ENCODE measurements around the gene PRKN. TPM values are rescaled to one million over a fixed set of nuclear protein-coding genes. Genes with fewer than 3 reads are reported as not detected.

Gene PRKN
- total RNA-seq, 1 experiment from 2014 or later, result 0.34 TPM

GRCh38 chr6:161407581-161407980 is 1320.0 kb downstream of the PRKN start:
- Histone ChIP-seq H3K9me3 (no peaks in the 10 kb centered on the region), H3K4me1 (peaks cover 8% of the 10 kb centered on the region; the same call in 1 of the 2 replicates), H3K4me3 (ENCODE audit: low read depth, low read length) (no peak overlapping the region), H3K27me3 (replicated peaks; ENCODE audit: control insufficient read depth, insufficient read depth, low read length) (no peaks in the 10 kb centered on the region), H3K36me3 (ENCODE audit: control insufficient read depth, insufficient read depth, low read length) (no peaks in the 10 kb centered on the region)
- TF ChIP-seq, protein P1, sequence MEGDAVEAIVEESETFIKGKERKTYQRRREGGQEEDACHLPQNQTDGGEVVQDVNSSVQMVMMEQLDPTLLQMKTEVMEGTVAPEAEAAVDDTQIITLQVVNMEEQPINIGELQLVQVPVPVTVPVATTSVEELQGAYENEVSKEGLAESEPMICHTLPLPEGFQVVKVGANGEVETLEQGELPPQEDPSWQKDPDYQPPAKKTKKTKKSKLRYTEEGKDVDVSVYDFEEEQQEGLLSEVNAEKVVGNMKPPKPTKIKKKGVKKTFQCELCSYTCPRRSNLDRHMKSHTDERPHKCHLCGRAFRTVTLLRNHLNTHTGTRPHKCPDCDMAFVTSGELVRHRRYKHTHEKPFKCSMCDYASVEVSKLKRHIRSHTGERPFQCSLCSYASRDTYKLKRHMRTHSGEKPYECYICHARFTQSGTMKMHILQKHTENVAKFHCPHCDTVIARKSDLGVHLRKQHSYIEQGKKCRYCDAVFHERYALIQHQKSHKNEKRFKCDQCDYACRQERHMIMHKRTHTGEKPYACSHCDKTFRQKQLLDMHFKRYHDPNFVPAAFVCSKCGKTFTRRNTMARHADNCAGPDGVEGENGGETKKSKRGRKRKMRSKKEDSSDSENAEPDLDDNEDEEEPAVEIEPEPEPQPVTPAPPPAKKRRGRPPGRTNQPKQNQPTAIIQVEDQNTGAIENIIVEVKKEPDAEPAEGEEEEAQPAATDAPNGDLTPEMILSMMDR (IDR thresholded peaks at IDR 0.05; ENCODE audit: insufficient read depth in 1 of 2, low read depth in 1 of 2, low read length in 1 of 2, severe bottlenecking in 1 of 2, unreplicated experiment in 1 of 2), result no peak
- H3K4me1 Mint-ChIP-seq (ENCODE audit: low read depth, unreplicated experiment), result peaks cover 6% of the 10 kb centered on the region
- intact Hi-C loops (cut with micrococcal nuclease; ENCODE audit: unreplicated experiment), result no loop called here
- no peaks in the 10 kb centered on the region for H3K9me3 Mint-ChIP-seq (ENCODE audit: unreplicated experiment)
- ChIA-PET POLR2A (no interaction called here), CTCF (interaction anchor here (1.2 kb wide), 1 partner anchor 11 kb away, joined by 4 read pairs; no protein-coding TSS in a partner anchor)
- H3K27me3 Mint-ChIP-seq (ENCODE audit: insufficient read depth, unreplicated experiment), result no peaks in the 10 kb centered on the region
- no peaks in the 10 kb centered on the region for H3K36me3 Mint-ChIP-seq (ENCODE audit: insufficient read depth, unreplicated experiment)
- BruUV-seq (replicated peaks), result no TSS peak
- peak in 1 of 2 experiments; percentile 8 for DNase-seq
- no peak overlapping the region for H3K4me3 Mint-ChIP-seq (ENCODE audit: unreplicated experiment)
- H3K27ac Mint-ChIP-seq (ENCODE audit: unreplicated experiment), result no peak overlapping the region

DNA sequence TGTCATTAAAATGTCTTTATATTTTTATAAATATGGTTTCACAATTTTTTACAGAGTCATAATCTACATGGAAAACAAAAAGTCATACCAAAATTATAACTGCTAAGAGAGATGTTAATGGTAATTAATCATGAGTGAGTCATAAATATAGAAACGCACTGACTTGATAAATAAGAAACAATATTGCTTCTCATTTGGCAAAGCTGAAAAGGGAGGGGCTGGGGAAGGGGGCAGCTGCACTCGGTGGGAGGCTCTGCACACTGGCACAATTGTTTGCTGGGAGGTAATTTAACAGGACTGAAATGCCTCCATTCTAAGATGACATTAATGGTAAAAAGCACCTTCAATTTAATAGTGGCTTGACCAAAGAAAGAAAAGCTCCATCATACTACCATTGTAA is 1320.5 kb downstream of the PRKN start:
- H3K9me3 Mint-ChIP-seq (ENCODE audit: unreplicated experiment), result no peaks in the 10 kb centered on the region
- peaks cover 8% of the 10 kb centered on the region; the same call in 1 of the 2 replicates for H3K4me1 ChIP-seq
- no peak overlapping the region for H3K4me3 ChIP-seq (ENCODE audit: low read depth, low read length)
- H3K36me3 Mint-ChIP-seq (ENCODE audit: insufficient read depth, unreplicated experiment), result no peaks in the 10 kb centered on the region
- intact Hi-C loops (cut with micrococcal nuclease; ENCODE audit: unreplicated experiment), result no loop called here
- peaks cover 4% of the 10 kb centered on the region for H3K27me3 Mint-ChIP-seq (ENCODE audit: insufficient read depth, unreplicated experiment)
- POLR2A ChIA-PET, result no interaction called here
- no TSS peak for BruUV-seq (replicated peaks)
- no peak for DNase-seq
- no peaks in the 10 kb centered on the region for H3K9me3 ChIP-seq
- TF ChIP-seq, protein P1 (IDR thresholded peaks at IDR 0.05; ENCODE audit: insufficient read depth in 1 of 2, low read depth in 1 of 2, low read length in 1 of 2, severe bottlenecking in 1 of 2, unreplicated experiment in 1 of 2), result no peak
- H3K4me1 Mint-ChIP-seq (ENCODE audit: low read depth, unreplicated experiment), result peaks cover 6% of the 10 kb centered on the region
- H3K36me3 ChIP-seq (ENCODE audit: control insufficient read depth, insufficient read depth, low read length), result no peaks in the 10 kb centered on the region
- no peaks in the 10 kb centered on the region for H3K27me3 ChIP-seq (replicated peaks; ENCODE audit: control insufficient read depth, insufficient read depth, low read length)
- no peak overlapping the region for H3K27ac Mint-ChIP-seq (ENCODE audit: unreplicated experiment)
- H3K4me3 Mint-ChIP-seq (ENCODE audit: unreplicated experiment), result no peak overlapping the region
- CTCF ChIA-PET, result interaction anchor here (1.2 kb wide), 1 partner anchor 11 kb away, joined by 4 read pairs; no protein-coding TSS in a partner anchor

- H3K4me3 ChIP-seq (ENCODE audit: low read depth, low read length), result no peak overlapping the region
- no peaks in the 10 kb centered on the region for H3K36me3 ChIP-seq (ENCODE audit: control insufficient read depth, insufficient read depth, low read length)
- H3K9me3 Mint-ChIP-seq (ENCODE audit: unreplicated experiment), result no peaks in the 10 kb centered on the region
- peaks cover 6% of the 10 kb centered on the region for H3K4me1 Mint-ChIP-seq (ENCODE audit: low read depth, unreplicated experiment)
- no peak overlapping the region for H3K4me3 Mint-ChIP-seq (ENCODE audit: unreplicated experiment)
- no TSS peak for BruUV-seq (replicated peaks)
- peaks cover 8% of the 10 kb centered on the region; the same call in 1 of the 2 replicates for H3K4me1 ChIP-seq
- no peaks in the 10 kb centered on the region for H3K36me3 Mint-ChIP-seq (ENCODE audit: insufficient read depth, unreplicated experiment)
- intact Hi-C loops (cut with micrococcal nuclease; ENCODE audit: unreplicated experiment), result no loop called here
- ChIA-PET CTCF (no interaction called here), POLR2A (no interaction called here)
- H3K27ac Mint-ChIP-seq (ENCODE audit: unreplicated experiment), result no peak overlapping the region
- TF ChIP-seq, protein P1 (IDR thresholded peaks at IDR 0.05; ENCODE audit: insufficient read depth in 1 of 2, low read depth in 1 of 2, low read length in 1 of 2, severe bottlenecking in 1 of 2, unreplicated experiment in 1 of 2), result no peak
- H3K9me3 ChIP-seq, result no peaks in the 10 kb centered on the region
- no peaks in the 10 kb centered on the region for H3K27me3 ChIP-seq (replicated peaks; ENCODE audit: control insufficient read depth, insufficient read depth, low read length)
- peaks cover 4% of the 10 kb centered on the region for H3K27me3 Mint-ChIP-seq (ENCODE audit: insufficient read depth, unreplicated experiment)
- DNase-seq, result no peak
Measured at GRCh38 chr6:161406646-161407045, 1320.9 kb downstream of the PRKN start.
